OCI-M1 (cell line): ENCODE data around the gene ZBTB7A.

ENCODE experiments used
- DNase-seq: peaks from one replicate; lab custom pipeline; 2025; lab: John Stamatoyannopoulos, UW

ZBTB7A gene

DNA sequence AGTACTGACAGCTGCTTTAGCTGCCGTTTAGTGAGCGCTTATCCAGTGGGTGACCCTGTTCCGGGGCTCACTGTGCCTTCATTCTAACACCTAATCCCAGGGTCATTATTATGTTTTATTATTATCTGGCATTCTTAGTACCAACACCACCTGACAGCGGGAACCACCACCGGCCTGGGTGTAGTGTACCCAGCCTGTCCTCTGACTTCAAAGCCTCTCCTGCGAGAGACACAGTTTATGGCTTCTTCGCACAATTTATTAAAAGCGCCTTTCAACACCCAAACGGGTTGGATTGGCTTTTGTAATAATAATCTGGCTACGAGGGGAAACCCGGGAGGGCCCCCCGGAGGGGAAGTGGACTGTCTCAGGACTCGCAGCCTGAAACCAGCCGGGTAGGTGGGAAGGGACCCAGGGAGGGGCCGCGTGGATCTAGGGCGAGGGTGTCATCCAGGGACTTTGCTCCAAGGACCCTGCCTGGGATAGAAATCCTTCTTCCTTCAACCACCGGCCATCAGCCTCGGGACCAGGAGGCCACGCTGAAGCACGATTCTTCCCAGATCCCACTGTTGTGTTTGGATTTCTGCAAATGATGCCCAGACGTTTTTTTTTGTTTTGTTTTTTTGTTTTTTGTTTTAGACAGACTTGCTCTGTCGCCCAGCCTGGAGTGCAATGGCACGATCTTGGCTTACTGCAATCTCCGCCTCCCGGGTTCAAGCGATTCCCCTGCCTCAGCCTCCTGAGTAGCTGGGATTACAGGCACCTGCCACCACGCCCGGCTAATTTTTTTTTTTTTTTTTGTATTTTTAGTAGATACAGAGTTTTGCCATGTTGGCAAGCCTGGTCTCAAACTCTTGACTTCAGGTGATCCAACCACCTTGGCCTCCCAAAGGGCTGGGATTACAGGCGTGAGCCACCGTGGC, 1.6 kb upstream of the ZBTB7A start:
- peak; percentile 29 for DNase-seq

GRCh38 chr19:4067396-4068046, 822 bp upstream of the ZBTB7A start:
- DNase-seq, result peak; percentile 67

DNA sequence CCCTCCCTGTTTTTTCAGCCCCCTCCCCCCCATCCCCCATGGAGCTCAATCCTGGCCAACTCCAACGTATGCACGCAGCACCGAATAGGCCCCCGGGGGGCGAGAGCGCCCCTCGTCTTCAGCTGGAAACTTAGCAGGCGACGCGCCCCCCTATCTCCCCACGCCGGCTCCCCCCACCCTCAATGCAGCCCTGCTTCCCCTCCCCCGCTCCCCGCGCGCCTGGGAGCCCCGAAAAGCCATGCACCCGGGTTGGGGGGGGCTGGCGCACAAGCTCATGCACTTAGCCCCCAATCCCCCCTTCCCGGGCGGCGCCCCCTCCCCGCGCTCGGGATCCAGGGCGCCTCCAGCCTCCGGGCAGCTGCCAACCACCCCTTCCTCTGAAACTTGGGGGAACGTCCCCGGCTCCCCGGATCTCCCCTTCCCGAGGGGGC, 508 bp downstream of the ZBTB7A start:
- DNase-seq, result no peak

GRCh38 chr19:4065430-4066175, 1.1 kb downstream of the ZBTB7A start:
- peak; percentile 93 for DNase-seq

GRCh38 chr19:4064496-4065260, 2.0 kb downstream of the ZBTB7A start:
- DNase-seq, result peak; percentile 22

DNA sequence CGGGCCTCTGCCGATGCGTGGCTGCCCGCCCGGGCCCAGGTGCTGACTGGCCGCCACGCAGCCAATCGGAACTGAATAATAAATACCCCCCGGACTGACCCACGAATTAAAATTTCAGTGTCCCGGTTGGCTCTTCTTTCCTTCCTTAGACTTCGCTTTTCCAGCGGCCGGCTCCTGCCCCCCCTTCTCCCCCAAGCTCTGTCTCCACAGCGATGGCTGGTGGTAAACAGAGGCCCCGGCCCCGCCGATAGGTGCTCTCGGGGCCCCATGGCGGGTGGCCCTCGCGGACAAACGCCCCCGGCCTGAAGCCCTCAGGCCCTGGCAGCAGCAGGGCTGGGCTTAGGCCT, 2.6 kb downstream of the ZBTB7A start:
- DNase-seq, result no peak

GRCh38 chr19:4063369-4064148, 3.1 kb downstream of the ZBTB7A start:
- no peak for DNase-seq

- DNase-seq, result no peak
These were observed 4.0 kb downstream of the ZBTB7A start for GRCh38 chr19:4062419-4063368.

- no peak for DNase-seq
These were observed 4.8 kb downstream of the ZBTB7A start for GRCh38 chr19:4061683-4062418.

DNA sequence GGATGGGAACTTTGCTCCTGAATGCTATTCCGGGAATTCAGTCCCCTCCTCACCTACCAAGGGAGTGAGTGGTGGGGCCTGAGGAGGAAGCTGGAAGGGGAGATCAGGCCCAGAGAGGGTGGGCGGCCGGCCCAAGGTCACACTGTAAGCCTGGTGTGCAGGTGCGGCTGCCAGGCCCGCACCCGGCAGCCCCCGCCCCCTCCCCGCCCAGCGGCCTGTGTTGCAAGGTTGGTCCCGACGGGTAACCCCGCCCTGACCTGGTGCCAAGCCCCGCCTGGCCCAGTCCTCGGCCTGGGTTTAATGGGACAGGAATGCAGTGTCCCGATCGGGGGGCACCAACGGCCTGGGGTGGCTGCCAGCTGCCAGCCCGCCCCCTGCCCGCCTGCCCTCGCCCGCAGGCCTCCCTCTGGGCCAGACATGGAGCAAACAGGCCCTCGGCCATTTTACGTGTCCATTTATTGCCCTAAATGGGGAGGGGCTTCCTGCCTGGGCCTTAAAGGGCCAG, 5.5 kb downstream of the ZBTB7A start:
- DNase-seq, result no peak

GRCh38 chr19:4060621-4061177, 6.0 kb downstream of the ZBTB7A start:
- no peak for DNase-seq

DNA sequence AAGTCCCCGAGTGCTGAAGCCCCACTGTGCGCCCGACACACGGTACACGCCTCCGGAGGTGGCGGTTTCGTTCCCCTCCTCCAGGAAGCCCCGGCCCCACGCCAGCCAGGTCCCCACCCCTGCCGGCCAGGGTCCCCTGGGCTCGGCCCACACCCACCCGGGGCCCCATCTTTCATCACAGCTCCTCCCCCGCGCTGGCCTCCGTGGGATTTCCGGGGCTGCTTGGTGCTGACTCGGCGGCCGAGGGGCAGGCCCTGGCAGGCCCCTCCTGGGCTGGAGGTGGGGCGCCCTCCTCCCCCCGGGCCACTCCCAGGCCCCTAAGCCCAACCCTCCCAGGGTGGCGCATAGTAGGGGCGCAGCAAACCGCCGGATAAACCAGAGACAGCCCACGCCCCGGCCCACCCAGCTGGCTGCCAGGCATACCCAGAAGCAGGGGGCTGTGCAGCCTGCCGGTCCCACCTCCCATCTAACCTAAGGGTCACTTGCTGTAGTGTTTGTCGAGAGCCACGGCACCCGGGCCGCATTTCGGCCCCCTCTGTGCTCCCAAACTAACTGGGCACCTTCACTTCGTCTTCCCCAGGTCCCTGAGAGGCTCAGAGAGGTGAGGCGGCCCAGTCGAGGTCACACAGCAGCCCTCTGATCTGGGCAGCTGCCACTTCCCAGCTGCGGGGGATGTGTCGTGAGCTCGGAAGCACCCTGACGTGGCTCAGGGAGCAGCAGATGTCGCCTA, 6.6 kb downstream of the ZBTB7A start:
- no peak for DNase-seq

DNA sequence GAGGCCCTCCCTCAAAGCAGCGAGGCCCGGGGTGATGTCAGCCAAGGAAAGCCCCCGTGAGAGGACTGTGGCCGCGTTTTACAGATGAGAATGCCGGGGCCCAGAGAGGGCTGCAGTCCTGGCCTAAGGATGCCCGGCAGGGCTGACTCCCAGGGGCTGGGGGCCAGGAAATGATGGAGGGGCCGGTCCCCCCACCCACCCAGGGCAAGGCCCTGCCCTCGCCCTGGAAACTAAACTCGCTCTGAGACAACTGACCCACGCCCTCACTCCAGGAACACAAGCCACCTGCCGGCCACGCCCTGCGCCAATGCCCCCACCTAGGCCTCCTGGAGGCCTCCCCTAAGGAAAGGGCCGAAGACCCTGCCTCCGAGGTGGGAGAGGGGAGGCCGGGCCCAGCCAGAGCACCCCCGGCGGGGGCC, 7.2 kb downstream of the ZBTB7A start:
- DNase-seq, result no peak

DNA sequence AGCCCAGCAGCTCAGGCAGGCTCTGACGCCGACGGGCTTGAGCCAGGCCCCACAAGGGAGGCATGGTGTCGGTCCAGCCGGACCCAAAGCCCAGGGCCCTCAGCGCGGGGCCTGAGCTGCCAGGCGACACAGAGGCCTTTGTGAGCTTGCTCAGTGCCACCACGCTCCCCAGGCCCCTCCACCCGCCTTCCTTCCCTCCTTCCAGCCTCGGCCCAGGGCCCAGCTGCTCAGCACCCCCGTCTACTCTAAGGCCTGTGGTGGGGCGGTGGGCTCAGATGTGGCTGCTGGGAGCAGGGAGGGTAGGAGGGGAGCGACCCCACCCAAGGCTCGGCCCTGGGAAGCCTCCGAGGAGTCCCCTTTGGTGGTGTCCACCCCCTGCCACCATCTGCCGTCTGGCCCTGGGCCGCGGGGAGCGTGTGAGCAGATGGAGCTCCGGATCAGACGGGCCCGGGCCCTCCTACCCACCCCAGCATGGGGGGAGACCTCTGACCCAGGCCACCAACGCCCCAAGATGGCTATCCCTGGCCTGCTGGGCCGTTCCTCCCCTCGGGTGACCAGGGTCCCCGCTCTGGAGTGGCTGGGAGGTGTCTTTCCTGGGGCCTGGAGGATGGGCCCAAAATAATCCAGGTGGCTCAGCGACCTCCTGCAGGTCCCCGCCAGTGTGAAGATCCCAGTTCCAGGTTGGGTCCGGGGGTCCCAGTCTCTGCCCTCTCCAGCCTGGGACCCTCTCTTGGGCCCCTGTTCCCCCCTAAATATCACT, 7.8 kb downstream of the ZBTB7A start:
- DNase-seq, result no peak

DNA sequence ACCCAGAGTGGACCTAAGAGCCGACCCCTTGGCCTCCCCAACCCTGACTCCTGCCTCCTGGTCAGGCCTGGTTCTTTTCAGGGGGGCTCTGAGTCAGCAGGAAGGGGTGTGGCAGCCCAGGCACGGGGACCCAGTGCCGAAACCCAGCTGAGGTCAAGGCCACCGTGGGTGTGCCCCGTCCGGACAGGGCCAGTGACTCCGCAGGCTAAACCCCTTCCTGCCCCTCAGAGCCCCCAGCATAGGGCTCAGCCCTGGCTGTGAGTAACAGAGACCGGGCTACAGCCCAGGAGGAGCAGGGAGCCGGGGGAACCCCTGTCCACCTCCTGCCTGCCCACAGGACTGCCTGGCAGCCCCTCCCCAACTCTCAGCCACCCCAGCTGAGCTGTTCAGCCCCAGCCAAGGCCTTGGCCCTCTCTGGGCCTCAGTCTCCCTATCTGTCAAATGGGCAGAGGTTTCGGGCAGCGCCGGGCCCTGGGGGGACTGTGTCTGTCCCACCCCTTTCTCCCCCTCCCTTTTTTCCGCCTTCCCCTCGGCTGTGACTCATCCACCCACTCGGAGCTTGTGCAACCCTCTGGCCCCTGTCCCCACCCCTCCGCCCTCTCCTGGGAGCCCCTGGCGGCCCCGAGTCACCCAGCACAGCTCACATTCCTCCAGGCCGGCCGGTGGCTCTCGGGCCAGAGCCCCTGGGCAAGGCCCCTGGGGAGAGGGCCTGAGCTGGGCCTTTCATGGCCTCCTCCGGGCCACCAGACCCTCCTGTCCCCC, 8.6 kb downstream of the ZBTB7A start:
- DNase-seq, result no peak

GRCh38 chr19:4055209-4055552, 11.5 kb downstream of the ZBTB7A start:
- no peak for DNase-seq
